Raji (cell line): ENCODE data around the gene LGR6.

Source experiments
- POLR2A ChIP-seq: IDR thresholded peaks from 2 replicates; pipeline ENCODE4 v1.6.1; 2011; ENCODE audit warnings: low read depth, low read length, control low read depth; ENCODE audit not compliant: insufficient read depth

Gene LGR6

DNA sequence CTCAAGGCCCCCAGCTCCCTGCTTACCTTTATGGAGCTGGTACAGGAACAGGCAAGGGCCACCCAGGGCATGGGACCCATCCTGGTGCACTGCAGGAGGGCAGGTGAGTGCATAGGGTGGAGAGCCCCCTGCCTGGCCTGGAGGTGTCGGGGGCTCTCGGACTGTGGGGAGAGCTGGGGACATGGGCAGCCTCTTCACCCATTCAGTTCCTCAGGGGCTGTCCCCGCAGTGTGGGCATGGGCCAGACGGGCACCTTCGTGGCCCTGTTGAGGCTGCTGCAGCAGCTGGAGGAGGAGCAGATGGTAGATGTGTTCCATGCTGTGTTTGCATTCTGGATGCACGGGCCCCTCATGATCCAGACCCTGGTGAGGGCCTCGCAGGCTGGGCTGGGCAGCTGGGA, 7.3 kb upstream of the LGR6 start:
- TF ChIP-seq POLR2A: no peak

DNA sequence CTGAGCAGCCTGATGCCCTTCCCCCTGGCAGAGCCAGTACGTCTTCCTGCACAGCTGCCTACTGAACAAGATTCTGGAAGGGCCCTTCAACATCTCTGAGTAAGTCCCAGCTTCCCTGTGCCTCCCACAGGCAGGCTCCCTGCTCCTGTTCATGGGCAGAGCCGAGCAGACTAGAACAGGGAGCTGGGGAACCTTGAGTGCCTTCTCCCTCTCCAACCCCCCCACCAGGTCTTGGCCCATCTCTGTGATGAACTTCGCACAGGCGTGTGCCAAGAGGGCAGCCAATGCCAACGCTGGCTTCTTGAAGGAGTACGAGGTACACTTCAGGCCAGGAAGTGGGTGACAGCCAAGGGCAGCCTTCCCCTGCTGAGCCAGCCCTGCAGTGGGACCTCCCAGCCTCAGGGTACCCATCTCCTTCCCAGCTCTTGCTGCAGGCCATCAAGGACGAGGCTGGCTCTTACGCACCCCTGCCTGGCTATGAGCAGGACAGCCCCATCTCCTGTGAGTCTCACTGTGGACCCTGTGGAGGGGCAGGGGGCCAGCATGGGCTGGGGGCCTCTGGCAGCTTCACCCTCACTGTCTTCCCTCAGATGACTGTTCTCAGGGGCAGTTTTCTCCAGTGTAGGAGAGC, 6.4 kb upstream of the LGR6 start:
- TF ChIP-seq POLR2A: no peak

DNA sequence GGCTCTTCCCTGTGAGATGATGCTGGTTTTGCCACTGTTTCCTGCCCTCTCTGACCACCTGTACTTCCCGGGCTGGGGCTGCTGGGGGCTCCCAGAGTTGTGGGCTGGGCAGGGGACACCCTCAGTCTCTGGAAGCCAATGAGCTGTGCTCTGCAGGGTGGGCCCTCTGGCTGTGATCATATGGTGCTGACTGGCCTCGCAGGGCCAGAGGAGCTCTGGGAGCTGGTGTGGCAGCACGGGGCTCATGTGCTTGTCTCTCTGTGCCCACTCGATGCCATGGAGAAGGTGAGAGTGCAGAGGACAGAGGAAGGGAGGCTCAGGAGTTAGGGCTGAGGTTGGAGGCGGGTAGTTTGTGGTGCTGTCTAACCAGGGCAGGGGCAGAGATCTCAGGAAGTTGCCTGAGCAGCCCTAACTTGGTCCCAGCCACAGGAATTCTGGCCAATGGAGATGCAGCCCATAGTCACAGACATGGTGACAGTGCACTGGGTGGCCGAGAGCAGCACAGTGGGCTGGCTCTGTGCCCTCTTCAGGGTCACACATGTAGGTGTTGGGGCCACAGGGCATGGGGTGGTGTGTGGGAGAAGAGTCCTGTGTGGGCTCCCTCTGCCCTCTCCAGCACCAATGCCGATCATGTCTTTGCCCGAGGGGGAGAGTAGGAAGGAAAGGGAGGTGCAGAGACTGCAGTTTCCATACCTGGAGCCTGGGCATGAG, 5.7 kb upstream of the LGR6 start:
- no peak for TF ChIP-seq POLR2A

DNA sequence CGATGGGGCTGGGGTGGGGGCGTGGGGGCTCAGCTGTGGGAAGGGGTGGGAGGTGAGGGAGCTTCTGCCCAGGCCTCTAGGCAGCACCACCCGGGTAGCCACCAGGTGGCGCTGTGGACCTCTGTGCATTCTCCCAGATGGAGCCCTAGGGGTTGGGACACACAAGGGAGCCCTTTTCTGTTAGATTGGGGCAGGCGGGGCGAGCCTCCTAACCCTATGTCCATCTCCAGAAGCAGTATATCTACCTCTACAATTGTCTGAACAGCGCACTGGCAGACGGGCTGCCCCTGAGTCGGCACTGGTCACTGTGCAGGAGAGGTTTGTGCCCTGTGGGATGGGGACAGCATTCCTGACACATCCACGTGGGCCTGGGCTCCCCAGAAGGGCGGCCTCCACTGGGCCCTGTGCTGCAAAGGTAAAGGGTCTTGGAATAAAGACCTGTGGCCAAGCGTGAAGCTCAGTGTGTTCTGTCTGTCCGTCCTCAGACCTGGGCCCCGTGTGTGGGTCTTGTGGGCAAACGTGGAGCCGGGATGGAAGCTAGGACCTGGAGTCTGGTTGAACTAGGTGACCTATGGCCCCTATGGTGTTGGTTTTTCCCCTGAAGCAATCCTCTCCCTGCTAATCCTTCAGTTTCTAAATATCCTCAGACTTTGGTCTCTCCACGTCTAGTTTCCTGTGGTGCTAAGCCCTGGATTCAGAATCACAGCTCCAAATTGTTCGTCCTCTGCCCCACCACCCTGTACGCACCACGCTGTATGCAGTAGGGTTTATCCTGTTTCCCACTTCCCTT, 4.4 kb upstream of the LGR6 start:
- no peak for TF ChIP-seq POLR2A

DNA sequence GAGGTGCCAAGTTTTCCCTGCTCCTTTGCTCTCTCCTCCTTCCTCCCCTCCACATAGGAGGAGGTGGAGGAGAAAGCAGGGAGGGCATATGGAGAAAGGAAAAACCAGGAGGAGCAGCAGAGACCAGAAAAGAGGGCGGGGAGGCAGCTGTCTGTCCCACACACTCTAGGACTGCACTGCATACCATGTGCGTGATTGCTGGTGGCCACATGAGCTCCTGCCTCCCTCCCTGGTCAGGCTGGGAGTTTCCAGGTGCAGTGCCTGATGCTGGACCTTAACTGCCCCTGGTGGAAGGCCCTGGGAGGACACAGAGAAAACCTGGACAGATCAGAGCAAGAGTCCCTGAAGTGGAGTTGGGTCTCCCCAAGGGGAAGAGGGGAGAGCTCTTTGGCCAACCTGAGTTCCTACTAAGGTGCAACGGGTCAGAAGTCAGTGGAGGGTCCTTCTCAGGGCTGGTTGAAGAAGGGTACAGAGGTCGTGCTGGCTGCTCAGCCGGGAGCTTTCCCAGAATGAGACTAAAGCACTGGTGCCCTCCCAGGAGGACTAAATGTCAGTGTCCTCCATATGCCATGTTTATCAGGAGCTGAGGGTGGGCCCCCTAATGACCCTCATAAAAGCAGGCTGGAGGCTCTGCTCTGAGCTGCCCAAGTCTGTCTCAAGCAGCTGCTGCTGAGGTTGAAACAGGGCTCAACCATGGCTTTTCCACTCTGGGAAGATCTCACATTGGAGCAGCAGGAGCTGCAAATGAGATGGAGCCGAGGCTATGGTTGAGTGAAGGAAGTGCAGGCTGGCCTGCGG, 3.5 kb upstream of the LGR6 start:
- TF ChIP-seq POLR2A: no peak

DNA sequence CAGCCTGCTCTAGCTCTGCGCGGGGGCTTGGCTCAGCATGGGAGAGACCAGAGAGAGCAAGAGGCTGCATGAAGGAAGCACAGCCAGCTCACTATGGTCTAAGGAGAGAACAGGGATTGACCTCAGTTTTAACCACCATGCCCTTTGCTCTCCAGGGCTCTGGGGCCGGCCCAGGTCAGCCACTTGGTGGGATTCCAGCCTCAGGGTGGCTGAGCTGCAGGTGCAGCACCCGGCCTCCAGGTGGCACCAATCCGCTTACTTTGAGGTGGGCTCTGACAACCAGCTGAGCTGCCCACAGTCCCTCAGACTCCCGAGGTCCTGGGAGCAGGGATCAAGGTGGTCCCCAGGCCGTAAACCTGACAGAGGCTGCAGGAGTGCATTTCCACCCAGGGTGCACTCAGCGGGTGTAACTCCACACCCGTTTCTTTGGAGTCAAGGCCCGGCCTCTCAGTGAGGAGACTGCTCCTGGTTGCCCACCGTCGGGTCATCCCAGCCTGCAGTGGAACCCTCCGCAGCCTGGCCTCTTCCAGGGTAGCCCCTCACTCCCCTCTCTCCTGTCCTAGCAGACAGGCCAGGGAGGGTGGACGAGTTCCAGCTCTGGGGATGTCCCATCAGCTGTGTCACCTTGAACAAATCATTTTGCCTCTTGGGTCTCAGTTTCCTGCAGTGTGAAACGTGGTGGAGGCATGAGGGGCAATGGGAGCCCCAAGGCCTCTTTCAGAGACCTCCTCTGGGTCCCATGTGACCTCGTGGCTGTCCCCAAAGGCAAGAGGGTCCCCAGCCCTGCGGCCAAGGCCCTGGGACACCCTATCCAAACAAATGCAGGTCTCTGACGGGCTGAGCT, 607 bp upstream of the LGR6 start:
- TF ChIP-seq POLR2A: no peak

DNA sequence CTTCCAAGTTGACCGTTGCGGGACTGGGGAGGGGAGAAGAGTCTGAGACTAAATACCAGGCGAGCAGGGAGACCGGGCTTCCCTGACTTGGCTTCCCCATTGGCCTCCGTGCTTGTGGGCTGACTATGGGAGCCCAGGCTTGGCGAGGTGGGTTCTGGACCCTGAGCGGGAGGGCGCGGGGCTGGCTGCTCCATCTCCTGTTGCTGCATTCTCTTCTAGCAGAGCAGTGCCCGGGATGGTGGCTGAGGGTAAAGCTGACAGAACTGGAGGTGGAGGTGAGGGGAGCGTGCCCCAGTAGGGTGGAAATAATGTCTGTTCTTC, 689 bp downstream of the LGR6 start:
- no peak for TF ChIP-seq POLR2A

DNA sequence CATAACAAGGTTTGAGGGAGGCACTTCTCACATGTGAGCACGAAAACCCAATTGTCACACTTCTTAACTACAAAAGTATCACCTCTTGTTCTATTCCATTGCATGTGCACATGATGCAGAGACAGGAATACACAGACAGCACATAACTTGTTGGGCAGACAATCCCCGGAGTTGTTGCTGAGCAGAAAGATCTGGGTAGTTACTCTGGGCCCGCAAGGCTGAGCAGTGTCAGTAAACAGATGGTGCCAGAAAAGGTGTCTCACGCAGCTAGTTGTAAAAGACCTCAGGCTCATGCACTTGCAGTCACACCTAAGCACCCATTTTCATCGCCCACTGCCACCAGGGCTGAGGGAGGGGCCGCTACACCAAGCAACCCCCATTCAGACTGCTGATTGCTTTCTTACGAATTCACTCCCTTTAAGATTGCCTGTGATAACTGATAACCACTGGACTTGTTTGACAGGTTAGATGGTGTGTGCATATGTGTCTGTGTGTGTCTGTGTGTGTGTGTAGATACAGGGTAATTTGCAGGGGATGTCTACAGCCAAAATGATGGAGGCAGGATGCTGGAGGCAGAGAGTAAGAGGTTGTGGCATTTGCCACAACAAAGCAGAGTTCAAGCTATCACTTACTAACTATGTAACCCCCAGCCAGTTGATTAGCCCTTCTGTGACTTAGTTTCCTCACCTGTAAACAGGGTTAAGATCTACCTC, 4.2 kb downstream of the LGR6 start:
- no peak for TF ChIP-seq POLR2A

DNA sequence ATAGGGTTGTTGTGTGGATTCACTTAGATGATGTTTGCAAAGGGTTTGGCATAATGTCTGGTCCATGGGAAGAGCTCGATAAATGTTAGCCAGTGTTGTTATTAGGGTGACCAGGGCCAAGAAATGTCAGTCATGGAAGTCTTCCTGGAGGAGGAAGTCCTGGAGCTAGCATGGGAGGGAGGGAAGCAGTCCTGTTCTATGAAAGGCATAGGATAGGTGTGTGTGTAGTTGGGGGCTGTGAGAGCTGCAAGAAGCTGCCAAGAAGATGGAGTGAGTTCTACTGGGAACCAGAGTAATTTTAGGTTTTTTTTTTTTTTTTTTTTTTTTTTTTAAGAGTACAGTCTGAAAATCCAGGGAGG, 4.7 kb downstream of the LGR6 start:
- no peak for TF ChIP-seq POLR2A

DNA sequence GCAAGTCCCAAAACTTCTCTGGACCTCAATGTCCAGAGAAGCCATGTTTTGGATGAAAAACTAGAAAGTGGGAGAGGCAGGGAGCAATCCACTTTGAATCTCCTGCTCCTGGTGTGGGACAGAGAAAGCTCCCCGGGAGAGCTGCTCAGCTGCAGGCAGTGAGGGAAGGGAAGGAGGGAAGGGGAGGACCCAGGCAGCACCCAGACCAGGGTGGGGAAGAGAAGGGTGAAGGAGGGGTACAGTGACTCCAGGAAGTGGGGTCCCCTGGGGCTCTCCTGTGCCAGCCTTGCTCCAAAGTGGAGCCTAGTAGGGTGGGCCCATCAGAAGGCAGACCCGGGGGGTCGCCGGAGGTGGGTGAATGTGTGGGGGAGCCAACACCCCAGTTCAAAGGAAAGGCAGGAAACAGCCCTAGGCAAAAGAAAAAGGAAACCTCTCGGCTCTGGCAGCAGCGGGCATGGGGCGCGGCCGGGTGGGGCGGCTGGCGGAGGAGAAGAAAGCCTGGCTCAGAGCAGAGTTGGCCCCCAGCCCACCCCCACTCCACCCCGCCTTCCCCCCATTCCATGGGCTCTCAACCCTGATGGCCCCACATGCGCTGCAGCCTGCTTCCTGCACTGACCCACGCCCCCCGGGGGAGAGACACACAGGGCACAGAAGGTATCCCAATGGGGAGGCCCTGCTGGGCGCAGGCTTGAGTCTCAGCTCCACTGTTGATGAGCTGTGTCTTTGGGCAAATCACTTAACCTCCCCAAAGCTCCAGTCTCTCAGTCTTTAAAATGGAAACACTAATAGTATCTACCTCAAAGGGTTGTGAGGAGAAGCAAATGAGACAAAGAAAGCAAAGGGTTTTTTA, 5.7 kb downstream of the LGR6 start:
- TF ChIP-seq POLR2A: no peak

DNA sequence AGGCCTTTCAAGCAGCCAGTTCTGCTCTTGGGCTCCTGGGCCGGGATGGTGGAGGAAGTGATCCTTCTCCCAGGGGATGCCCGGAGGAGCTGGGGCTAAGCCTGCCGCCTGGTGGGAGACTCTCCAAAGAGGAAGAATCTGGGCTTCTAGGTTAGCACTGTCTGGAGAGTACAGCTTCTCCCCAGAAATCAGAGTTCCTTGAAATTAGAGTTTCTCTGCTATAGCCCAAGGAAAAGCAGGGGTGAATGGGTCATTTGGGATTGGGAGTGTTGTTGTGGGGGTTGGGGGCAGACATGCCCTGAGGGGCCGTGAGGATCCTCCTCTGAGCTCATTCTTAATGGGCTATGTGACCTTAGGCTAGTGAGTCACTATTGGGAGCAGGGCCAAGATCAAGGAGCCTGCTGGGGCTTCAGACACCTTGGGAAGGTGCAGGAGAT, 6.5 kb downstream of the LGR6 start:
- TF ChIP-seq POLR2A: no peak

DNA sequence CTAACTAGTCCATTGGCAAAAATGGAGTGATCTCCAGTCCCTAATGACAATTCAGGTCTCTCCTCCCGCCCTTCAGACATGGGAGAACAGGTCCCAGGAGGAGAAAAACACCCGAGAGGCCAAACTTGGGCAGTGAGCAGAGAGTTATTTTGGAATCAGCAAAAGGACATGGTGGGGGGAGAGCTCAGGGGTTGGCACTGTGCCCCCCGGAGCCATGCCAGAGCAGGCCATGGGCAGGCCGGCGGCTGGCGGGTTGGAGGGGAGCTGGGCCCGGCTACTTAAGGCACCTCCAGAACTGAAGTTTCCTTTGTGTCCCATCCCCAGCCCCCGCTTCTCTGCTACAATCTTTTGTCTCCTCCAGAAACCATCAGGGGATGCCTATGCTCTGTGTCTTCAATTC, 7.1 kb downstream of the LGR6 start:
- TF ChIP-seq POLR2A: no peak

DNA sequence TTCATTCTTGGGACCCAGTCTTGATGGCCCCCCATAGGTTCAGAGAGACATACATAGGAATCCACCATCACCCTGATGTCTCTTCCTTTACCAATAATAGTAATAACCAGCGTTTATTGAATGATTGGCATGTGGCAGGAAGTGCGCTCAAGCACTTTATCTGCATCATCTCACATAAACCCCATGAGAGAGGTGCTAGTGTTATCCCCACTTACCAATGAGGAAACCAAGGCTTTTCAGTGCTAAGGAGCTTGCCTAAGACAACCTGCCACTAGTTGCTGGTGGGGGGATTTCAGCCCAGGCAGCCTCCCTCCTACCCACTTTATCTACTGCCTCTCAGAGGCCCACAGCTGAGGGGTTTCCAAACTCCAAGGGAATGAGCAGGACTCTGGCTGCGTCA, 7.7 kb downstream of the LGR6 start:
- TF ChIP-seq POLR2A: no peak

DNA sequence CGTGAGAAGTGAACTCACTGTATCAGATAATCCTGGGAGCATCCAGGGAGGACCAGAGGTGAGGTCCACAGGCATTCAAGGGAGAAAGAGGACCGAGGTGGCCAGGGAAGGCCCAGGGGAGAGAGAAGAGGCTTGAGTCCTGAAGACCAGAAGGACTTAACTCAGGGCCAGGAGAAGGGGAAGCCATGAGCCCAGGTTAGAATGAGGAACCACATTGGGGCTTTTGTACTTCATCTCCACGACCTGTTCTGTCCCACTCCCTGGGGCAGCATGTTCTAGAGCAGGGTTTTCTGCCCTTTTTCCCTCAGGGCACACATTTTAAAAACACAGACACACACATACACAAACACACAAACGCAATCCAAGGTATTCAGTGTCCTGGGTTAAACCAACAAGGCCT, 8.4 kb downstream of the LGR6 start:
- TF ChIP-seq POLR2A: no peak
